Lung (tissue), 12 donors: ENCODE data around the gene DOC2A. TPM values are rescaled to one million over a fixed set of nuclear protein-coding genes. Genes with fewer than 3 reads are reported as not detected.

Experiments used
- ATAC-seq: fragments of 200-7000 bp; cut with Tn5 transposase; one replicate; pipeline ENCODE4 v1.9.1; 2020; ENCODE audit warnings: moderate number of reproducible peaks; ENCODE audit not compliant: insufficient read depth, low FRiP score
- DNase-seq, 3 donors: peaks; one replicate each; pipeline ENCODE4 v3.0.0-alpha.2; 2013 to 2017
- H3K27ac ChIP-seq, 2 donors: one replicate each; pipeline ENCODE4 v1.5.1; 2013; ENCODE audit warnings: mild to moderate bottlenecking in 2 of 2, moderate library complexity in 2 of 2, control low read depth in 1 of 2, inconsistent platforms in 1 of 2, low read depth in 1 of 2, low read length in 1 of 2
- H3K27me3 ChIP-seq, 3 donors: one replicate each; pipeline ENCODE4 v1.5.1; 2013; ENCODE audit warnings: low read length in 2 of 3; ENCODE audit not compliant: control insufficient read depth in 3 of 3, insufficient read depth in 3 of 3
- H3K36me3 ChIP-seq, 4 donors: one replicate each; pipeline ENCODE4 v1.5.1; 2013; ENCODE audit warnings: low read length in 4 of 4, mild to moderate bottlenecking in 1 of 4, moderate library complexity in 1 of 4; ENCODE audit not compliant: control insufficient read depth in 4 of 4, insufficient read depth in 4 of 4
- H3K4me1 ChIP-seq, 5 donors: one replicate each; pipeline ENCODE4 v1.5.1; 2013; ENCODE audit warnings: low read length in 5 of 5, mild to moderate bottlenecking in 2 of 5, moderate library complexity in 1 of 5; ENCODE audit not compliant: control insufficient read depth in 5 of 5, insufficient read depth in 5 of 5
- H3K4me3 ChIP-seq: one replicate; pipeline ENCODE4 v1.5.1; 2013; ENCODE audit warnings: mild to moderate bottlenecking, control low read depth, moderate library complexity
- H3K9ac ChIP-seq, 2 donors: one replicate each; pipeline ENCODE4 v1.5.1; 2013; ENCODE audit warnings: low read length in 2 of 2, control low read depth in 1 of 2; ENCODE audit not compliant: insufficient read depth in 1 of 2
- H3K9me3 ChIP-seq, 4 donors: one replicate each; pipeline ENCODE4 v1.5.1; 2013; ENCODE audit warnings: low read length in 3 of 4, mild to moderate bottlenecking in 1 of 4, moderate library complexity in 1 of 4; ENCODE audit not compliant: control insufficient read depth in 4 of 4, insufficient read depth in 3 of 4
- WGBS, 2 donors: extraction: QIAGEN DNeasy Blood & Tissue Kit; methylation state at CpG; one replicate each; pipeline ENCODE4 v1.1.7; 2013; 5-methylcytosine and 5-hydroxymethylcytosine counted together
- polyA plus RNA-seq, 2 donors: library from polyadenylated mRNA; stranded (reverse); fragments of 200-250 nt; gene quantifications; one replicate each; pipeline ENCODE4 v1.2.1, GENCODE V29; 2013
- total RNA-seq, 2 donors: library from RNA; depleted of rRNA in 1 of 2; stranded (reverse); fragments of >200 nt in 1 of 2; gene quantifications; one replicate each; pipeline ENCODE4 v1.2.1, GENCODE V29; 2014 to 2021
- TF ChIP-seq, protein P1 (sequence below): IDR thresholded peaks from 2 replicates; pipeline ENCODE4 v1.5.1; 2012; ENCODE audit warnings: mild to moderate bottlenecking; ENCODE audit errors: control extremely low read depth, extremely low read depth
- donor health status: control.
- donor health status: control.
- donor health status: Bipolar disorder and iron deficiency.
- donor health status: healthy.
- donor health status: DM: yes; HTN: yes; CAD: no.

The DOC2A gene
- total and polyA plus RNA-seq, 4 donors = 1.4 to 8.7 (median 2.7) TPM

DNA sequence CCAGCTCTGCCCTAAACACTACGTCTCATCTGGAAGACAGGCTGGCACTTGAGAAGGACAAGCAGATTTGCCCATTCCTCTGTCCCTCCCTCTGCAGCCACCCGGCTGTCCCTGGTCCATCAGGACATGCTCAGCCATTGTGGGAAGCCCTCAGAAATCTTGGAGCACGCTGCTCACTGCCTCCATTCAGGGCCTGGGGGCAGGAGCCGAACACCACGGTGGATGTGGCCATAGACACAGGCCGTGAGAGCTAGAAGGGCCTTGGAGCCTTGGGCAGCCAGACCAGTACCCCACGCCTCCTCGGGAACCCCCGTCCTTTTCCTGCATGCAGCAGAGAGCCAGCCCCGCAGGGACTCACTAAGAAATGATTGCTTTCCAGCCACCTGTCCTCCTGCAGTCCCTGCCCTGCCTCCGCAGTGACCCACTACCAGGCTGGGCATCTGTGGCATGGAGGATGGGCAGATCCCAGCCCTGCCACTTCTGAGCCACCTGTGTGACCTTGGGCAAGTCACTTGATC lies 3.4 kb downstream of the DOC2A start:
- ATAC-seq (no peak), DNase-seq (no peak)
- peaks cover 0 to 7% (median 0%) of the 10 kb centered on the region in 5 donors for H3K4me1 ChIP-seq
- no peak overlapping the region for H3K27ac ChIP-seq
- peaks cover 0 to 3% (median 0%) of the 10 kb centered on the region in 4 donors for H3K9me3 ChIP-seq
- peaks cover 0 to 8% (median 1%) of the 10 kb centered on the region in 4 donors for H3K36me3 ChIP-seq
- TF ChIP-seq, protein P1, sequence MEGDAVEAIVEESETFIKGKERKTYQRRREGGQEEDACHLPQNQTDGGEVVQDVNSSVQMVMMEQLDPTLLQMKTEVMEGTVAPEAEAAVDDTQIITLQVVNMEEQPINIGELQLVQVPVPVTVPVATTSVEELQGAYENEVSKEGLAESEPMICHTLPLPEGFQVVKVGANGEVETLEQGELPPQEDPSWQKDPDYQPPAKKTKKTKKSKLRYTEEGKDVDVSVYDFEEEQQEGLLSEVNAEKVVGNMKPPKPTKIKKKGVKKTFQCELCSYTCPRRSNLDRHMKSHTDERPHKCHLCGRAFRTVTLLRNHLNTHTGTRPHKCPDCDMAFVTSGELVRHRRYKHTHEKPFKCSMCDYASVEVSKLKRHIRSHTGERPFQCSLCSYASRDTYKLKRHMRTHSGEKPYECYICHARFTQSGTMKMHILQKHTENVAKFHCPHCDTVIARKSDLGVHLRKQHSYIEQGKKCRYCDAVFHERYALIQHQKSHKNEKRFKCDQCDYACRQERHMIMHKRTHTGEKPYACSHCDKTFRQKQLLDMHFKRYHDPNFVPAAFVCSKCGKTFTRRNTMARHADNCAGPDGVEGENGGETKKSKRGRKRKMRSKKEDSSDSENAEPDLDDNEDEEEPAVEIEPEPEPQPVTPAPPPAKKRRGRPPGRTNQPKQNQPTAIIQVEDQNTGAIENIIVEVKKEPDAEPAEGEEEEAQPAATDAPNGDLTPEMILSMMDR = no peak
- peaks cover 4 to 30% (median 8%) of the 10 kb centered on the region in 3 donors for H3K27me3 ChIP-seq
- 71 to 84% methylated on average over 11 of the region's 11 CpGs for whole genome bisulfite sequencing, 2 donors
- H3K4me3 ChIP-seq = no peak overlapping the region
- H3K9ac ChIP-seq = no peak overlapping the region

DNA sequence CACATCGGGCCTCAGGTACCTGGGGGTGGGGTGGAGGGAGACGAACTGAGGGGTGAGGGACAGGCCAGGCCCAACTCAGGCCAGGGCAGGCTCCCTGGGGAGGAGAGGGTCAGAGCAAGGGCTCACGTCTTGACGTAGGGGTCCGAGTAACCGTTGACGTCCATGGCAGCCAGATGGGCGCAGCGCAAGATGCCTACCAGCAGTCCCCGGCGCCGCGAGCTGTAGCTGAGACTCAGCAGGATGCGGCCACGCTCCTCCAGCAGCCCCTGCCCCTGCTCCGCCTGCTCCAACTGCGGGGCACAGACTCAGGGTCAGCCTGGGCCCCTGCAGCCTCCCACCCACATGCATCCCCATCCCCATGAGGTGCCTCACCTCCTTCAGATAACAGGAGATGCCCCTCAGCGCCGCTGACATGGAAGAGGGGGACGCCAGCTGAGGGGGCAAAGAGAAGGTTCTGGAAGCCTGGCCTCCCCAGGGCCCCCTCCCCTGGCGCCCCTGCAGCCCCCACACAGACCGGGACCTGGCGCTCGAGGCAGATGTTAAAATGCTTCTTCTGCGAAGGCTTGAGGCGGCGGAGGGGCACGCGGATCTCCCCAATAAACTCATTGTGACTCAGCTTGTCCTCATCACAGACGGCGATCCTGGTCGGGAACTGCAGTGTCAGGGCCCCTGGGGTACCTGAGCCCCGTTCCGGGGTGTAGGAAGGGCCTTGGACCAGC lies 4.0 kb downstream of the DOC2A start:
- TF ChIP-seq, protein P1 = no peak
- ATAC-seq (no peak), DNase-seq (no peak)
- WGBS, 2 donors = 89% methylated on average over 33 to 34 of the region's 34 CpGs
- Histone ChIP-seq H3K9me3 (peaks cover 0 to 3% (median 0%) of the 10 kb centered on the region in 4 donors), H3K4me3 (no peak overlapping the region), H3K36me3 (peaks cover 0 to 12% (median 1%) of the 10 kb centered on the region in 4 donors), H3K27me3 (peaks cover 3 to 23% (median 4%) of the 10 kb centered on the region in 3 donors), H3K27ac (no peak overlapping the region), H3K4me1 (peaks cover 0 to 7% (median 0%) of the 10 kb centered on the region in 5 donors), H3K9ac (no peak overlapping the region)

DNA sequence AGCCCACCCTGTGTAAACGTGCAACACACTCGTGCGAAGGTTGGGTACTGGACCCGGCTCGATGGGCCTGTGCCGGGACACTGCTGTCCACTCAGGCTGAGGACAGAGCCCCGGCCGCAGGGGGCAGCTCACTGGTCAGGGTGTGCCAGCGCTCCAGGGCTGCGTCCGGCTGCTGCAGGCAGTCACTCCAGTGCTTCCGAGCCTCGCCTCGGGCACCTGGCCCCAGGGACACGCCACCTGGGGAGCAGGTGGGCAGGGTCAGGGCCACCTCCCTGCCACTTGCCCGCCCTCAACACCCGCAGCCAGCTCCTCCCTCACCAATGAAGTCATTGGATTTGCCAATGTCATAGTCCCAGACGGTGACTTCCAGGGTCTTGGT lies 4.7 kb downstream of the DOC2A start:
- H3K36me3 ChIP-seq = peaks cover 0 to 18% (median 1%) of the 10 kb centered on the region in 4 donors
- H3K27me3 ChIP-seq = peaks cover 3 to 17% (median 4%) of the 10 kb centered on the region in 3 donors
- peaks cover 0 to 5% (median 0%) of the 10 kb centered on the region in 5 donors for H3K4me1 ChIP-seq
- H3K9me3 ChIP-seq = peaks cover 0 to 3% (median 0%) of the 10 kb centered on the region in 4 donors
- no peak for ATAC-seq
- no peak overlapping the region for H3K4me3 ChIP-seq
- no peak overlapping the region for H3K9ac ChIP-seq
- no peak overlapping the region for H3K27ac ChIP-seq
- WGBS, 2 donors = 86 to 91% methylated on average over 18 of the region's 18 CpGs
- TF ChIP-seq, protein P1 = no peak
- DNase-seq = no peak
